Activated T-cell treated with anti-CD3 and anti-CD28 coated beads, Interleukin-2, amount 50 U/mL, for 24 hours (primary cell): ENCODE results near the gene DOK3.

ENCODE experiments used
- DNase-seq: peaks from one replicate; pipeline ENCODE4 v3.0.0-alpha.2; 2020
- H3K27ac Mint-ChIP-seq: 2 replicates; pipeline ENCODE4 v1.8.0; 2020; ENCODE audit warnings: mild to moderate bottlenecking, mixed read lengths
- H3K27me3 Mint-ChIP-seq: 2 replicates; pipeline ENCODE4 v1.8.0; 2020; ENCODE audit warnings: mixed read lengths
- H3K36me3 Mint-ChIP-seq: 2 replicates; pipeline ENCODE4 v1.8.0; 2020; ENCODE audit warnings: low read depth, mixed read lengths
- H3K4me1 Mint-ChIP-seq: 2 replicates; pipeline ENCODE4 v1.8.0; 2020; ENCODE audit warnings: low read depth, mixed read lengths
- H3K4me3 Mint-ChIP-seq: 2 replicates; pipeline ENCODE4 v1.8.0; 2020; ENCODE audit warnings: mild to moderate bottlenecking, moderate library complexity, mixed read lengths
- H3K9me3 Mint-ChIP-seq: 2 replicates; pipeline ENCODE4 v1.8.0; 2020; ENCODE audit warnings: mixed read lengths

Gene DOK3

DNA sequence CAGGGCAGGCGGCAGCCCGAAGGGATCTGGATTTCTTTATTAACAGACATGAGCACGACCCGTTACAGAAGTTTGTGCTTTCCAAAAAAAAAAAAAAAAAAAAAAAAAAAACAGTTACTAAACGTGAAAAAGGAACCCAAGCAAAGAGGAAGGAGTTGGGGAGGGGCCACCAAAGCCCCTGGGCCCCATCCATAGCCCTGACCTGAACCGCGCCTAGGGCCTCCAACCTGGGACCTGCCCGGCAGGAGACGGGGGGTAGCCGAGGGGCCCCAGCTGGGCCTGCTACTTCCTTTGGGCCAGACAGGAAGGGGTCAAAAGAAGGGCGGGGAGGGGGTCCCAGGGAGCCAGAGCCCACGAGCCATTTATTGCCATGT, 53.0 kb downstream of the DOK3 start:
- Mint-ChIP-seq H3K9me3 (no peaks in the 10 kb centered on the region), H3K4me3 (peak overlapping the region; percentile 84), H3K4me1 (peaks cover 27% of the 10 kb centered on the region), H3K36me3 (peaks cover 20% of the 10 kb centered on the region), H3K27ac (peak overlapping the region; percentile 92), H3K27me3 (no peaks in the 10 kb centered on the region)
- DNase-seq, result no peak

DNA sequence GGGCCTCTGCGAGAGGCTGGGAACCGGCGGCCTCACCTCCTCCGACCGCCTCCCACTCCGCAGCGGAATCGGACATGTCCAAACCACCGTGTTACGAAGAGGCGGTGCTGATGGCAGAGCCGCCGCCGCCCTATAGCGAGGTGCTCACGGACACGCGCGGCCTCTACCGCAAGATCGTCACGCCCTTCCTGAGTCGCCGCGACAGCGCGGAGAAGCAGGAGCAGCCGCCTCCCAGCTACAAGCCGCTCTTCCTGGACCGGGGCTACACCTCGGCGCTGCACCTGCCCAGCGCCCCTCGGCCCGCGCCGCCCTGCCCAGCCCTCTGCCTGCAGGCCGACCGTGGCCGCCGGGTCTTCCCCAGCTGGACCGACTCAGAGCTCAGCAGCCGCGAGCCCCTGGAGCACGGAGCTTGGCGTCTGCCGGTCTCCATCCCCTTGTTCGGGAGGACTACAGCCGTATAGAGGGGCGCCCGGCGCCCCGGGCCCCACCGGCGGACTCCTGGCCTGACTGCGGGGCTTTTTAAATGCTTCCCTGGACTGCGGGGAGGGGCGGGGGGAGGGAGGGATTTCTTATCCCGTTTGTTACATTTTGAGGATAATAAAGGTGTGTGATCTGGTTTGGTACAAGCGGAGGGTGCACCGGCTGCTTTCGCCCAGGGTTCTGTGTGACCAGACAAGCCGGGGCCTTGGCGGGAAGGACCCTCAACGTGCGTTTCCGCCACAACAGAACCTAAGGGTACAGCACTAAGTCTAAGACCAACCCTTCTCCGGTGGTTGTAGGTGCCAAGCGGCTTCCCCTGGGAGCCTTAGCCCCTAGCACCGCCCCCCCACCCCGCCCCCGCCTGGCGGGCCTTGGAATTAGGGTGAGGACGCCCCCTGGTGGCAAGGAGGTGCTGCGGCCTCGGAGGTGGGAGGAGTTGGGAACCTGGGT, 53.7 kb downstream of the DOK3 start:
- H3K27me3 Mint-ChIP-seq, result no peaks in the 10 kb centered on the region

DNA sequence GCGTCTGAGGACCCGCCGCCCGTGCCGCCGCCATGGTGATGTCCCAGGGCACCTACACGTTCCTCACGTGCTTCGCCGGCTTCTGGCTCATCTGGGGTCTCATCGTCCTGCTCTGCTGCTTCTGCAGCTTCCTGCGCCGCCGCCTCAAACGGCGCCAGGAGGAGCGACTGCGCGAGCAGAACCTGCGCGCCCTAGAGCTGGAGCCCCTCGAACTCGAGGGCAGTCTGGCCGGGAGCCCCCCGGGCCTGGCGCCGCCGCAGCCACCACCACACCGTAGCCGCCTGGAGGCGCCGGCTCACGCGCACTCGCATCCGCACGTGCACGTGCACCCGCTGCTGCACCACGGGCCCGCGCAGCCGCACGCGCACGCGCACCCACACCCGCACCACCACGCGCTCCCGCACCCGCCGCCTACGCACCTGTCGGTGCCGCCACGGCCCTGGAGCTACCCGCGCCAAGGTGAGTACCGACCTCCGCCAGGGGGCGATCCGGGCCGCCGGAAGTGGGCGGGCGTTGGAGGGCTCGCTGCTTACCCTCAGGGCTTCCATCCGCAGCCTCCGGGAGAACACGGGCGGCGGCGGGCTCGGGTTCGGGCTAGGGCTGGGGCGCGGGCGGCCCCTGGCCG, 54.5 kb downstream of the DOK3 start:
- Mint-ChIP-seq H3K36me3 (peaks cover 14% of the 10 kb centered on the region), H3K9me3 (no peaks in the 10 kb centered on the region), H3K4me3 (peak overlapping the region; percentile 84), H3K27me3 (no peaks in the 10 kb centered on the region), H3K4me1 (peaks cover 29% of the 10 kb centered on the region), H3K27ac (peak overlapping the region; percentile 82)
- DNase-seq, result peak; percentile 96

More for the DNA sequence above, 53.7 kb downstream of the DOK3 start:
- peaks cover 27% of the 10 kb centered on the region for H3K4me1 Mint-ChIP-seq
- H3K4me3 Mint-ChIP-seq, result peak overlapping the region; percentile 84
- DNase-seq, result peak; percentile 97
- peak overlapping the region; percentile 92 for H3K27ac Mint-ChIP-seq
- no peaks in the 10 kb centered on the region for H3K9me3 Mint-ChIP-seq
- peaks cover 17% of the 10 kb centered on the region for H3K36me3 Mint-ChIP-seq

DNA sequence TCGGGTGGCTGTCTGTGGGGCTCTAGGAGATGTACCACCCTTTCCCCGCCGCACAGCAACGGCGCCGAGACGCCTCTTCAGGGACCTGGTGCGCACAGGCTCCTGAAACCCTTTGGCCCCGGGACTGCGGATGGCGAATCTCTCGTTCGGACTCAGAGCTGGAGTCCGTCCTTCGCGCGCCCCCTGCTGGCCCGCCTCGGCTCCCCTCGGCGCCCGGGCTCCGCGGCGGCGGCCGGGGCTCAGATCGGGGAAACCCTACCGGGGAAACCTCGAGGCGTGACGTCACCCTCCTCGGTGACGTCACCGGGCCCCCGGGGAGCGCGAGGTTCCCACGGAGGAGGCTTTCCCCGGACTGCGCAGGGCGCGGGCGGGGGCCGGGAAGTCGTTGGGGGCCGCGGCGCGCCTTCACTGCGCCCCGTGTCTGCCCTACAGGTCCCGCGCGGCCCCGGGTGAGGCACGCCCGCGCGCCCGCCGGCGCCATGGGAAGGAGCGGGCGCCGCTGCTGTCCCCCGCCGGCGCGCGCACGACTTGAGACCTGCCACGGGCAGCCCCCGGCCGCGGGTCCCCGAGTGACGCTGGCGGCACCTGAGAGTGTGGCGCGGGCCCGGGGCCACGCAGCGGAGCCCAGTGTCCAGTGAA, 55.1 kb downstream of the DOK3 start:
- Mint-ChIP-seq H3K36me3 (peaks cover 14% of the 10 kb centered on the region), H3K27ac (peak overlapping the region; percentile 82), H3K4me1 (peaks cover 29% of the 10 kb centered on the region), H3K9me3 (no peaks in the 10 kb centered on the region), H3K4me3 (peak overlapping the region; percentile 84), H3K27me3 (no peaks in the 10 kb centered on the region)
- peak; percentile 98 for DNase-seq

DNA sequence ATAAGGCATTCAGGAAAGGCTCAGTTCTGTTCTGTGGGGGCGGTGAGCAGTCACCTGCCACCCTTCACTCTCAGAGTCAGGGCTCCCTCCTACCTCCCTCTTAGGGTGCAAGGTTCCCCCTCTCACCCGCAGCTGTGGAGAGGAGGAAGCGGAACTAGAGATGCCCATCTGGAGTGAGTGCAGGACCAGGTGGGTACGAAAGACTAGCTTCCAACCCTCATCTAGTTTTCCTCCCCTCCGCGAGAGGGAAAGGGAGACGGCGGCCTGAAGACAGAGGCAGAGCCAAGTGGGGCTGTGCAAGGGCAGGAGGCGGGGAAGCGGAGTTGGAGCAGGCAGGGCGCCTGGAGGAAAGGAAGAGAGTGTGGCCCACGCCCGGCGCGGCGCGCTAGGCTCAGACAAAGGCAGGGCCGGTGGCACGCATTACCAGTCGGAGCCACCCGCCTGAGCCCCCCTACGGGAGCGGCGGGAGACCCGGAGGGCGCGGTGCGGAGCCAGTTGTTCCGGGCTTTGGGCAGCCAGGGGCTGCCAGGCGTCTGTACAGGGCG, 55.7 kb downstream of the DOK3 start:
- Mint-ChIP-seq H3K27ac (peak overlapping the region; percentile 79), H3K27me3 (no peaks in the 10 kb centered on the region), H3K4me1 (peaks cover 30% of the 10 kb centered on the region), H3K9me3 (no peaks in the 10 kb centered on the region), H3K4me3 (peak overlapping the region; percentile 80), H3K36me3 (peaks cover 10% of the 10 kb centered on the region)
- no peak for DNase-seq

DNA sequence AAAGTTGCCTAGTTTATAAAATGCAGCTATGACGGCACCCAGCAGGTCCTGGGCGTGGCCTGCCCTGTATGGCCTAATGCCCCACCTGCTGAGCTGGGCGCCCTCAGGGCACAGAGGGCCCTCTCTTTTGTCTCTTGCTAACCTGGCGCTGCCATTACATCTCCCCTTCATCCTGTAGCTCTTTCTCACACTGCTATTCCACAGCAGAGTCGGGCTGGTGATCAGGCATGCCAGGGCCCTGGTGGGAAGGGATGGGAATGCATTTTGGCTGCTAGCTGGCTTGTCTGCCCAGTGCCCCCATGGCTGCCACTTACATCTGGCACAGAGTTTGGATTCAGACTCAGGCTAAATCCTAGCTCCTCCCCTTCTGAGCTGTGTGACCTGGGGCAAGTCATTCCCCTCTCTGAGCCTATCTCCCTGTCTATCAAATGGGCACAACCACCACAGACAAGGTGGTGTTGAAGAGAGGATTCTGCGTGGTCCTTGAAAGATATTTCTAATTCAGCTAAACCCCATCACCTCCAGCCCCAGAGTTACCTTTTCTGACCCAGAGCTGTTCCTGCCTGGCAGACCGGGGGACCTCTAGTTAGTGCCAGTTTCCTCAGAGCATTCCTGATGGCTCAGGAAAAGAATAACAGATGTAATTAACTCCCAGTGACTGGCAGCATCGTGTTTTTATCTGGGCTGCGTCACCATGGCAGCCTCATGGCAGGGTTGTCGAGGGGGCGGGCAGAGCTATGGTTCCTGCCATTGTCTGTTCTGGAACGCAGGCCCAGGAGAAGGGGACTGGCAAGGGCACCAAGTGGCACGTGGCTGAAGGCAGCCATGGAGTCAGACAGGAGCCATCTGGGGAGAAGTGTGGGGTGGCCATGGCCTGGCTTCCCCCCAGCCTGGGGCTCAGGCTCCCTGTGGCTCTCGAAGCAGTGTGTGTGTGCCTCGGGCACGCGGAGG, 56.7 kb downstream of the DOK3 start:
- Mint-ChIP-seq H3K4me3 (peak overlapping the region; percentile 80), H3K9me3 (no peaks in the 10 kb centered on the region), H3K27ac (peak overlapping the region; percentile 79), H3K27me3 (no peaks in the 10 kb centered on the region), H3K36me3 (peaks cover 10% of the 10 kb centered on the region), H3K4me1 (peaks cover 39% of the 10 kb centered on the region)
- DNase-seq, result peak; percentile 32
